ENCODE measurements around the gene MANBA.
"Not testable (repeated sequence)": the region's sequence is repeated elsewhere in the genome, so short reads cannot be mapped to it uniquely, and the experiment has no call there.

The MANBA gene

GRCh38 chr4:102633100-102633499, 127.7 kb downstream of the MANBA start:
- no peak for DNase-seq

GRCh38 chr4:102632241-102633065, 128.3 kb downstream of the MANBA start:
- no peak for DNase-seq
- intact Hi-C loops (cut with DNase I): no loop called here

More at GRCh38 chr4:102633100-102633499, 127.7 kb downstream of the MANBA start:
- intact Hi-C loops (cut with DNase I): no loop called here

GRCh38 chr4:102631616-102632015, 129.2 kb downstream of the MANBA start:
- intact Hi-C loops (cut with DNase I): no loop called here
- DNase-seq: no peak

GRCh38 chr4:102629673-102630072, 131.1 kb downstream of the MANBA start:
- intact Hi-C loops (cut with DNase I): loop anchor here (10.0 kb wide), 1 partner anchor 465 kb away; the partner anchor contains the start of gene BDH2
- no peak for DNase-seq

- DNase-seq: no peak
- intact Hi-C loops (cut with DNase I): loop anchor here (10.0 kb wide), 1 partner anchor 467 kb away; the partner anchor contains the start of gene BDH2
Observed at GRCh38 chr4:102627831-102628523, 132.8 kb downstream of the MANBA start.

- intact Hi-C loops (cut with DNase I): loop anchor here (10.0 kb wide), 1 partner anchor 469 kb away; the partner anchor contains the start of gene BDH2
- DNase-seq: peak in 26 of 42 donors; percentile 14 to 59 (median 35)
Observed at GRCh38 chr4:102625232-102625930, 135.4 kb downstream of the MANBA start.

GRCh38 chr4:102624505-102624904, 136.3 kb downstream of the MANBA start:
- intact Hi-C loops (cut with DNase I): loop anchor here (5.0 to 10.0 kb wide), 2 partner anchors 383 to 470 kb away; partner anchors contain the start of gene BDH2
- DNase-seq: no peak

- DNase-seq: peak in 8 of 42 donors; percentile 10 to 44 (median 32)
- intact Hi-C loops (cut with DNase I): loop anchor here (5.0 to 10.0 kb wide), 2 partner anchors 384 to 471 kb away; partner anchors contain the start of gene BDH2
Observed at GRCh38 chr4:102623622-102624021, 137.1 kb downstream of the MANBA start.

- DNase-seq: peak in 24 of 42 donors; percentile 18 to 77 (median 36)
- intact Hi-C loops (cut with DNase I): loop anchor here (5.0 to 10.0 kb wide), 2 partner anchors 386 to 474 kb away; partner anchors contain the start of gene BDH2
Observed at GRCh38 chr4:102620697-102621497, 139.9 kb downstream of the MANBA start.

GRCh38 chr4:102619776-102620631, 140.8 kb downstream of the MANBA start:
- peak in 5 of 42 donors; percentile 17 to 61 (median 22) for DNase-seq
- intact Hi-C loops (cut with DNase I): loop anchor here (5.0 to 10.0 kb wide), 4 partner anchors 115 to 475 kb away; partner anchors contain the start of genes BDH2 and NFKB1

GRCh38 chr4:102619021-102619420, 141.7 kb downstream of the MANBA start:
- DNase-seq: not testable (repeated sequence)
- intact Hi-C loops (cut with DNase I): loop anchor here (10.0 kb wide), 2 partner anchors 114 to 174 kb away; partner anchors contain the start of gene NFKB1

- DNase-seq: no peak
- intact Hi-C loops (cut with DNase I): loop anchor here (10.0 kb wide), 2 partner anchors 112 to 172 kb away; partner anchors contain the start of gene NFKB1
Observed at GRCh38 chr4:102616636-102617035, 144.1 kb downstream of the MANBA start.

GRCh38 chr4:102614801-102615200, 146.0 kb downstream of the MANBA start:
- intact Hi-C loops (cut with DNase I): loop anchor here (10.0 kb wide), 2 partner anchors 110 to 170 kb away; partner anchors contain the start of gene NFKB1
- DNase-seq: no peak

GRCh38 chr4:102612824-102613366, 147.9 kb downstream of the MANBA start:
- intact Hi-C loops (cut with DNase I): loop anchor here (10.0 kb wide), 2 partner anchors 108 to 168 kb away; partner anchors contain the start of gene NFKB1
- no peak for DNase-seq

GRCh38 chr4:102612210-102612609, 148.6 kb downstream of the MANBA start:
- intact Hi-C loops (cut with DNase I): loop anchor here (10.0 kb wide), 2 partner anchors 107 to 167 kb away; partner anchors contain the start of gene NFKB1
- DNase-seq: no peak

- intact Hi-C loops (cut with DNase I): loop anchor here (10.0 kb wide), 2 partner anchors 106 to 166 kb away; partner anchors contain the start of gene NFKB1
Observed at GRCh38 chr4:102610476-102610875, 150.3 kb downstream of the MANBA start.

More at GRCh38 chr4:102610476-102610875, 150.3 kb downstream of the MANBA start:
- no peak for DNase-seq
